ENCODE measurements around the gene NOD1.

Gene NOD1

DNA sequence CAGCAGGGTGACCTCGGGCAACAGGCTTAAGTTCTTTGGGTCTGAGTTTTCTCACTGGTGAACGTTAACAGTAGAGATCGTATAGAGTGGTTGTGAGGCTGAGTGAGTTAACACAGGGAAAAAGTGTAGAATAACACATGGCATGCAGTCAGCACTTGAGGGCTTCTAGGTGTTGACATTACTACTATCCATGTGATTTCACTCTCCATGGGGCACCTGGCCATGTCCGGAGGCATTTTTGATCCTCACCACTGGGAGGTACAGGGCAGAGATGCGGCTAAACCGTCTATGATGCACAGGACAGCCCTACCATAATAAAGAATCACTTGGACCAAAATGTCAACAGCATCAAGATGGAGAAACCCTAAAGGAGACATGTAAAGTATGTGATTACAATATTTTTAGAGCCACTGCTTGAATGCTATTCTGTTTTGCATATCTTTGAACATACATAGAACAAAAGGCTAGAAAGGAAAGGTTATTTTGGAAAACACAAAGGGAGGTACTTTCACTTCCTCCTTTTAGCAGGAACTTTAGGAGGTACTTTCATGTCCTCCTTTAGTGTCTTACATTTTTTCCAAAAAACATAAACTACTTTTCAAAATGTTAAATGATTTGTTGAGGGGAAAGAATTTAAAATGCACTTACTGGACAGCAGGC lies 44.3 kb downstream of the NOD1 start:
- H3K4me3 ChIP-seq (ENCODE audit: low read length in 2 of 2), result no peak overlapping the region
- H3K27me3 ChIP-seq (ENCODE audit: control insufficient read depth in 2 of 2, insufficient read depth in 2 of 2, low read length in 2 of 2), result no peaks in the 10 kb centered on the region
- H3K9ac ChIP-seq (ENCODE audit: low read depth in 1 of 2, low read length in 2 of 2), result no peak overlapping the region
- peaks cover 18 to 22% of the 10 kb centered on the region in 2 donors for H3K36me3 ChIP-seq (ENCODE audit: control insufficient read depth in 2 of 2, insufficient read depth in 2 of 2, low read length in 2 of 2)
- no peak overlapping the region for H3K27ac ChIP-seq (ENCODE audit: low read depth in 2 of 2, low read length in 2 of 2)
- H3K4me1 ChIP-seq (ENCODE audit: control insufficient read depth in 2 of 2, insufficient read depth in 2 of 2, low read length in 2 of 2), result peaks cover 23 to 38% of the 10 kb centered on the region in 2 donors
- no peaks in the 10 kb centered on the region for H3K9me3 ChIP-seq (ENCODE audit: control insufficient read depth in 2 of 2, low read length in 2 of 2)

DNA sequence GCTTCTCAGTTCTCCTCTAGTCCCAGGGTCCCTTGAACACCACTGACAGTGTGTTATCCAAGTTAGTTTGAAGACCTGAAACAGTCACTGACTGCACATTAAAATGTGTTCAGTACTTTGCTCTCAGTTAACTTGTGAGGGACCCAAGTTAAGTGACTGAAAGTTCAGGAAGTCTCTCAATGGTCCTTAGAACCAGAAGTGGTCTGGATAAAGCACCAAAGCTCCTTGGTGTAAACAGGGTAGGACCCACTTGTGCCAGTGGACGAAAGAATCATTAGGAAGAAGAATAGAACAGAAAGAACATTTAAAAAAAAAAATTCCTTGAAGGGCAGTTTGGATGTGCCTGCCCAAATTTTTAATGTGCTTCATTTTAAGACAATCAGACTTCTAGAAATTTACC lies 45.1 kb downstream of the NOD1 start:
- Histone ChIP-seq H3K4me1 (ENCODE audit: control insufficient read depth in 2 of 2, insufficient read depth in 2 of 2, low read length in 2 of 2) (peaks cover 30 to 44% of the 10 kb centered on the region in 2 donors), H3K9ac (ENCODE audit: low read depth in 1 of 2, low read length in 2 of 2) (no peak overlapping the region), H3K36me3 (ENCODE audit: control insufficient read depth in 2 of 2, insufficient read depth in 2 of 2, low read length in 2 of 2) (peaks cover 18 to 22% of the 10 kb centered on the region in 2 donors), H3K27me3 (ENCODE audit: control insufficient read depth in 2 of 2, insufficient read depth in 2 of 2, low read length in 2 of 2) (no peaks in the 10 kb centered on the region), H3K4me3 (ENCODE audit: low read length in 2 of 2) (no peak overlapping the region), H3K27ac (ENCODE audit: low read depth in 2 of 2, low read length in 2 of 2) (no peak overlapping the region), H3K9me3 (ENCODE audit: control insufficient read depth in 2 of 2, low read length in 2 of 2) (no peaks in the 10 kb centered on the region)

DNA sequence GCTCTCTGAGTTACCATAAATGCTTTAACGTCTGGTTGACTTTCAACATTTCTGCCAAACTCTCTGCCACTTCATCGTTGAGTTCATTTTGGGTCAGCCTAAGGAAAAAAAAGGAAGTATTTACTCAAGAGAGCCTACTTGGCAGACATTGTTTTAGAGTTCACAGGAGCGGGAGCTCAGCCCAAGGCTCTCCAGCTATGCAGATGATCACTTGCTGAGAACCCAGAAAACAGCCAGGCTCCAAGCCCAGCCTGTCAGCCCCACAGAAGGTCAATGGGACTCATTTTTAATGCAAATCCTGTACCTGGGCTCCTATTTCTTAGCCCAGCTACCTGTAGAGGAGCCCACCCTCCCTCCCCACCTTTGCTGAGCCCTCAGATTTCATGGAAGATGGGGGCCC lies 45.5 kb downstream of the NOD1 start:
- peaks cover 15 to 18% of the 10 kb centered on the region in 2 donors for H3K36me3 ChIP-seq (ENCODE audit: control insufficient read depth in 2 of 2, insufficient read depth in 2 of 2, low read length in 2 of 2)
- H3K9ac ChIP-seq (ENCODE audit: low read depth in 1 of 2, low read length in 2 of 2), result no peak overlapping the region
- H3K9me3 ChIP-seq (ENCODE audit: control insufficient read depth in 2 of 2, low read length in 2 of 2), result no peaks in the 10 kb centered on the region
- H3K27ac ChIP-seq (ENCODE audit: low read depth in 2 of 2, low read length in 2 of 2), result no peak overlapping the region
- H3K27me3 ChIP-seq (ENCODE audit: control insufficient read depth in 2 of 2, insufficient read depth in 2 of 2, low read length in 2 of 2), result no peaks in the 10 kb centered on the region
- H3K4me1 ChIP-seq (ENCODE audit: control insufficient read depth in 2 of 2, insufficient read depth in 2 of 2, low read length in 2 of 2), result peaks cover 34 to 44% of the 10 kb centered on the region in 2 donors
- H3K4me3 ChIP-seq (ENCODE audit: low read length in 2 of 2), result no peak overlapping the region

DNA sequence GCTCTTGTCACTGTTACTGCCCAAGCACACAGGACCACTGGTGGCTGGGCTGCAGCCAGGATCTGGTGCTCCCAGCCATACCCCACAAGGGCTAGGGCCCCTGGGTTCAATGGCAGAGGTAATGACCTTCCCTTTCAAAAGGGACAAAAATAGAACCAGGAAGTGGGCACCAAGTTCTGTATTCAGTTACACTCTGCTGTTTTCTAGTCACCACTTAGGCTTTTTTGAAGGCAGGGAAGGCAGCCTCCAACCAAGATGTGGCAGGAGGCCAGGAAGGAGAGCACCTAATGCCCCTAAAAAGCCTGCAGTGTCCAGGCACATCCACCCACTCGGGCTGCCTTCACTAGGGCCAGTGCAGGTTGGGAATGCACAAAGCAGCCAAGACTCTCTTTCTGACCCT lies 47.8 kb downstream of the NOD1 start:
- Histone ChIP-seq H3K27me3 (ENCODE audit: control insufficient read depth in 2 of 2, insufficient read depth in 2 of 2, low read length in 2 of 2) (no peaks in the 10 kb centered on the region), H3K4me1 (ENCODE audit: control insufficient read depth in 2 of 2, insufficient read depth in 2 of 2, low read length in 2 of 2) (peaks cover 31 to 48% of the 10 kb centered on the region in 2 donors), H3K9me3 (ENCODE audit: control insufficient read depth in 2 of 2, low read length in 2 of 2) (no peaks in the 10 kb centered on the region), H3K36me3 (ENCODE audit: control insufficient read depth in 2 of 2, insufficient read depth in 2 of 2, low read length in 2 of 2) (peaks cover 5% of the 10 kb centered on the region in 2 donors), H3K9ac (ENCODE audit: low read depth in 1 of 2, low read length in 2 of 2) (peak overlapping the region; percentile 28 to 61), H3K27ac (ENCODE audit: low read depth in 2 of 2, low read length in 2 of 2) (peak overlapping the region; percentile 92 to 94), H3K4me3 (ENCODE audit: low read length in 2 of 2) (peak overlapping the region; percentile 6 to 38)

DNA sequence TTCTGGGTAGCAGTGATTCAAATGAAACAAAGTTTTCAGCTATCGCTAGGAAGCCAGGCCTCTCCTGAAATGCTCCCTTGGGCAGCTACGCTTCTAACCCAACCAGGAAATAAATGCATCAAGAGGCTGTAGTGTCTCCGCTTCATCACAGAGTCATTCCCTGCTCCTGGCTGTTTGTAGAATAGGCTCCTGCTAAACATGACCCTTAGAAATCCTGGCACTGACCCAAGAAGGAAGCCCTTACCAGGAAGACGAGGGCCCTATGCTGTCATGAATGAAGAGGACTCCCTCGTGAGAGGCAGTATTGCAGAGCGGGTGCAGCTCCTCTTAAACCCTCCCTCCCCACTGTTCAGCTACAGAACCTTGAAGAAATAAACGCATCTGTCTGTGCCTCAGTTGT lies 48.3 kb downstream of the NOD1 start:
- Histone ChIP-seq H3K27me3 (ENCODE audit: control insufficient read depth in 2 of 2, insufficient read depth in 2 of 2, low read length in 2 of 2) (no peaks in the 10 kb centered on the region), H3K9me3 (ENCODE audit: control insufficient read depth in 2 of 2, low read length in 2 of 2) (no peaks in the 10 kb centered on the region), H3K27ac (ENCODE audit: low read depth in 2 of 2, low read length in 2 of 2) (peak overlapping the region; percentile 92 to 94), H3K4me1 (ENCODE audit: control insufficient read depth in 2 of 2, insufficient read depth in 2 of 2, low read length in 2 of 2) (peaks cover 31 to 50% of the 10 kb centered on the region in 2 donors), H3K4me3 (ENCODE audit: low read length in 2 of 2) (peak overlapping the region; percentile 6 to 38), H3K36me3 (ENCODE audit: control insufficient read depth in 2 of 2, insufficient read depth in 2 of 2, low read length in 2 of 2) (peaks cover 5 to 6% of the 10 kb centered on the region in 2 donors), H3K9ac (ENCODE audit: low read depth in 1 of 2, low read length in 2 of 2) (peak overlapping the region; percentile 28 to 61)

DNA sequence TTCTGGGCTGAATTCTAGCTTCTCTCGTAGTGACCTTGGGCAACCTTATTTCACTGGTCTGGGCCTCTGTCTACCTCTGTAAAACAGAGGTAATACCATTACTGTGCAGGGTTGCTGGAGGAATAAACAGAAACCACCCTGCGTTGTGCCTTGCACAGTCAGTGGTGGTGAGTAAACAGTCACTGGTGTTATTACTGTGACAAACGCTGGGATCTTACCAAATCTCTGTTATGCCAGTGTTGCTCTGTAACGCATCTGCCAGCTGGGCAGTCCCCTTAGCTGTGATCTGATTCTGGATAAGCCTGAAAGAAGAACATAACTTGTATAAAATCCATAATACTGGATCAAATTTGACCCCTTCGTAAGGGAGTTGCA lies 49.4 kb downstream of the NOD1 start:
- no peaks in the 10 kb centered on the region for H3K9me3 ChIP-seq (ENCODE audit: control insufficient read depth in 2 of 2, low read length in 2 of 2)
- peak overlapping the region; percentile 86 to 94 for H3K27ac ChIP-seq (ENCODE audit: low read depth in 2 of 2, low read length in 2 of 2)
- H3K4me1 ChIP-seq (ENCODE audit: control insufficient read depth in 2 of 2, insufficient read depth in 2 of 2, low read length in 2 of 2), result peaks cover 31 to 49% of the 10 kb centered on the region in 2 donors
- H3K4me3 ChIP-seq (ENCODE audit: low read length in 2 of 2), result peak overlapping the region in 1 of 2 donors; percentile 20
- H3K27me3 ChIP-seq (ENCODE audit: control insufficient read depth in 2 of 2, insufficient read depth in 2 of 2, low read length in 2 of 2), result no peaks in the 10 kb centered on the region
- H3K36me3 ChIP-seq (ENCODE audit: control insufficient read depth in 2 of 2, insufficient read depth in 2 of 2, low read length in 2 of 2), result peaks cover 5 to 9% of the 10 kb centered on the region in 2 donors
- peak overlapping the region; percentile 38 to 47 for H3K9ac ChIP-seq (ENCODE audit: low read depth in 1 of 2, low read length in 2 of 2)

DNA sequence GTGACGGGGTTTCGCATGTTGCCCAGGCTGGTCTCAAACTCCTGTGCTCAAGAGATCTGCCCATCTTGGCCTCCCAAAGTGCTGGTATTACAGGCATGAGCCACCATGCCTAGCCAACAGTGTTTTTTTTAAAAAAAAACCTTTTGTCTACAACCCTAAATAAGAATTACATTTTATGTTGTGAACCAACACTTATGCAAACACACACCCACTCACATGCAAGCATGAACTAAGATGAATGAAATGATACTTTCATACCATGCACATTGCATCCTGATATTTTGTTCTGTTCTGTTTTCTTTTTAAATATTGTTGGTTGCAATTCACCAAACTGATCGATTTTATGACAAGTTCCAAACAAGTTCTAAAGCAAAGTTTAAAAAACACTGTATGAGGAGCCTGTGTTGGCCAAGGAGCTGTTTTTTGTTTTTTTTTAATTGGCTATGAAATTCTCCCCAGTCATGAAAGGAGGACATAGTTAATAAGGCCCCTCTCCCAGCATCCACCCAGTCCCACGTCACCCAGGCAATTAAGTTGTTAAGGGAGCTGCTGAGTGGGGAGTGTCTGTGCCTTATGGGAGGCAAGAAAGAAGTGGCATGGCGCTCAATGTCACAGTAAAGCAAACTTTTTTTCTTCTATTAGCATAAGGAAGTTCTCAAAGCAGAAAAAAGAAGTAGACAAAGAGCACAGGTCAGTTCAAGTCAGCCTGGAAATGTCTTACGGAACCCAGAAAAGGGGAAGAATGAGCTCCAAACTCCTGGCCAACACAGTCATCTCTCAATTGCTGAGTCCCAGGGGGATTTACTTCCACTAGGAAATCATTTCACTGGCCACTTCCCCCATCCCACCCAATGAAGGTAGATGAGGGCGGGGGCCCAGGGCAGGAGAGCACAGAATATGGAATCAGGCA lies 50.1 kb downstream of the NOD1 start:
- Histone ChIP-seq H3K27ac (ENCODE audit: low read depth in 2 of 2, low read length in 2 of 2) (peak overlapping the region; percentile 86 to 94), H3K4me1 (ENCODE audit: control insufficient read depth in 2 of 2, insufficient read depth in 2 of 2, low read length in 2 of 2) (peaks cover 31 to 46% of the 10 kb centered on the region in 2 donors), H3K9me3 (ENCODE audit: control insufficient read depth in 2 of 2, low read length in 2 of 2) (no peaks in the 10 kb centered on the region), H3K27me3 (ENCODE audit: control insufficient read depth in 2 of 2, insufficient read depth in 2 of 2, low read length in 2 of 2) (no peaks in the 10 kb centered on the region), H3K36me3 (ENCODE audit: control insufficient read depth in 2 of 2, insufficient read depth in 2 of 2, low read length in 2 of 2) (peaks cover 3 to 10% of the 10 kb centered on the region in 2 donors), H3K9ac (ENCODE audit: low read depth in 1 of 2, low read length in 2 of 2) (peak overlapping the region; percentile 38 to 47), H3K4me3 (ENCODE audit: low read length in 2 of 2) (peak overlapping the region in 1 of 2 donors; percentile 20)

DNA sequence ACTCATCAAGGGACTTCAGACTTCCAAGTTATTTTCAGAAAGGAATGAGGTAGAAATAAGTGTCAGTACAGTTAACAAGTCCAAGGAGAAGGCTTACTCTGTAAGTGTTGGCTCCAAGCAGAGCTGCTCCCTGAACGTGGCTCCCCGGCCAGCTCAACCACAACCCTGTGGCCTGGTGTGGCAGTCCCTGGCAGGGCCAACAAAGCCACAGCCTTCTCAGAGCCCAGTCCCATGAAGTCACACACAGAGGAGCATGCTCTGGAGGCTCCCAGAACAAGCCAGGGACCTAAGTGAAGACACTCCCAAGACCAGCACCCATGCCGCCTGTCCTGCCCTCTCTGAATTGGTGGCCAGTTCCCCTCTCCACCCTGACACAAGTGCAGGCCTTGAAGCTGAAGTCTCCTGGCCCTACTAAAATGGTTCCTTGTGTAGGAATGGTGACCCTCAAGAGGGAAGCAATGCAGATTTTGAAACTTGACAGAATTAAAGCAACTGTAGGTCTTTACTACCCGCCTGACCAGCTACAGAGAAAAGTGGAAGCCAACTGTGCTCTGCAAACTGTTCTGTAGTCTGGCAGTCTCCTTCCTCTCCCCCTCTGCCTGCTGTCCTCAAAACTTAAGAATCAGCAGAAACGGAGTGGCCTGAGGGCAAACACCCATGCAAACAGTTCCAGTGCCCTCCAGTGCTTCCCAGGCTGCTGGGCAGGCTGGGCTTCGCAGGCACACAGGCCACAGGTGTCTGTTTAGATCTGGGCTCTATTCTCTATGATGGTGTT lies 51.1 kb downstream of the NOD1 start:
- Histone ChIP-seq H3K9ac (ENCODE audit: low read depth in 1 of 2, low read length in 2 of 2) (no peak overlapping the region), H3K4me1 (ENCODE audit: control insufficient read depth in 2 of 2, insufficient read depth in 2 of 2, low read length in 2 of 2) (peaks cover 31 to 42% of the 10 kb centered on the region in 2 donors), H3K27me3 (ENCODE audit: control insufficient read depth in 2 of 2, insufficient read depth in 2 of 2, low read length in 2 of 2) (no peaks in the 10 kb centered on the region), H3K36me3 (ENCODE audit: control insufficient read depth in 2 of 2, insufficient read depth in 2 of 2, low read length in 2 of 2) (peaks cover 3 to 10% of the 10 kb centered on the region in 2 donors), H3K9me3 (ENCODE audit: control insufficient read depth in 2 of 2, low read length in 2 of 2) (no peaks in the 10 kb centered on the region), H3K27ac (ENCODE audit: low read depth in 2 of 2, low read length in 2 of 2) (peak overlapping the region; percentile 38 to 94), H3K4me3 (ENCODE audit: low read length in 2 of 2) (no peak overlapping the region)

DNA sequence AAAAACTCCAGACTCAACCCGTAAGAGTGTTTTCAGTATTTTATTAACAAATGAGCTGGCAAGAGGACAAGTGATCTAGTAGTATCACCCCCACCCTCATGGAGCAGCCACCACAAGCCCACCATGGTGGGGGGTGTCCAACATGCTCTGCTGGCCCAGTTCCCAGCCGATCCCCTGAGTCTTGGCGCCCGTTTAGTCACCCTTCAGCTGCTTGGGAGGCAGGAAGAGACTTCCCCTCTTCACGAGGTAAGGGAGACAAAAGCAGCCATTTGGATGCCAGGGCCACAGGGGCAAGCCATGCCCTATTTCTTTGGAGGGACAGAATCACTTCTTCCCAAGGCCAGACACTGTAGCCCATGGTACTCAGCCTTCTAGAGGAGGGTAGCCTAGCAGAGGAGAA lies 54.1 kb downstream of the NOD1 start:
- H3K4me1 ChIP-seq (ENCODE audit: control insufficient read depth in 2 of 2, insufficient read depth in 2 of 2, low read length in 2 of 2), result peaks cover 14 to 18% of the 10 kb centered on the region in 2 donors
- H3K4me3 ChIP-seq (ENCODE audit: low read length in 2 of 2), result no peak overlapping the region
- H3K9me3 ChIP-seq (ENCODE audit: control insufficient read depth in 2 of 2, low read length in 2 of 2), result no peaks in the 10 kb centered on the region
- H3K36me3 ChIP-seq (ENCODE audit: control insufficient read depth in 2 of 2, insufficient read depth in 2 of 2, low read length in 2 of 2), result peaks cover 8 to 10% of the 10 kb centered on the region in 2 donors
- no peaks in the 10 kb centered on the region for H3K27me3 ChIP-seq (ENCODE audit: control insufficient read depth in 2 of 2, insufficient read depth in 2 of 2, low read length in 2 of 2)
- H3K27ac ChIP-seq (ENCODE audit: low read depth in 2 of 2, low read length in 2 of 2), result no peak overlapping the region
- H3K9ac ChIP-seq (ENCODE audit: low read depth in 1 of 2, low read length in 2 of 2), result no peak overlapping the region
